ENCODE data around the gene KLF2.
"Not testable (repeated sequence)": the region's sequence is repeated elsewhere in the genome, so short reads cannot be mapped to it uniquely, and the experiment has no call there.

The KLF2 gene

GRCh38 chr19:16324384-16325160 lies at the start of gene KLF2:
TSS of gene KLF2 (plus strand) at chr19:16324826. CDS start at chr19:16324924, 98 bp downstream.
- peak; percentile 57 for DNase-seq (ENCODE audit: low read depth, low spot score)

GRCh38 chr19:16280306-16280705 lies 44.3 kb upstream of the KLF2 start:
- DNase-seq (ENCODE audit: low read depth, low spot score) = no peak

GRCh38 chr19:16281743-16282142 lies 42.9 kb upstream of the KLF2 start:
- no peak for DNase-seq (ENCODE audit: low read depth, low spot score)

DNA sequence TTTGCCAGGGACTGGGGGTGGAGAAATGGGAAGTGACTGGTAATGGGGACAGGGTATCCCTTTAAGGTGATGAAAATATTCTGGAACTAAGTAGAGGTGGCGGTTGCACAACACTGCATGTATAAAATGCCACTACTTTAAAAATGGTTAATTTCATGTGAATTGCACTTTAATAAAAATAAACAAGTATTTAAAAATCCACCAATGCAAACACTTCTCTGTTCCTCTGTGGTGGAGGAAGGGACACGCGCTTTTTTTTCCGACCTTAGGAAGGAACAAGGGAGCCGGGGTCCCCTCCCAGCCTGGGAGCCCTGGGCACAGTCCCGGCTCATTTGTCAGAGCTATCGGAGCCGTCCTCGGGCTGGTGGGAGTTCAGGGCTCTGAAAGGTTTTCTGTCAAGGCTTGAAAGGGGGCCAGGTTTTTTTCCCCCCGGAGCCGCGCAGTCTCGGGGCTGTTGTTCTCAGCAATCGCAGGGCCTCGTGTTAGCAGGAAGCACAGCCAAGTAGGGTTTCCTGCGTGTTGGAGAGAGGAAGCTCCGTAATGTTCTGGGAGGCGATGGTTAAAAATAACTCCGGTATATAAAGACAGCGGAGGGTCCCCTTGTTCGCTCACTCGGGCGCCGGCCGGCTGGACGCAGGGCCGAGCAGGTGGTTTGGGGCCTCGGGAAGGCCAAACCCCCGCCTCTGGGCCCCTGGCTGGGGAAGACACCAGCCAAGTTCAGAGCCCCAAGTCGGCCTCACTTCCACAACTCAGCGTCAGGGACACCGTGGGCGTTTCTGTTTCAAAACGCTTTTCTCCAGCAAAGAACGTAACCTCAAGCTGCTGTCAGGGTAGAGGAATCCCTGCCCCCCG lies 41.2 kb upstream of the KLF2 start:
- DNase-seq (ENCODE audit: low read depth, low spot score) = no peak

DNA sequence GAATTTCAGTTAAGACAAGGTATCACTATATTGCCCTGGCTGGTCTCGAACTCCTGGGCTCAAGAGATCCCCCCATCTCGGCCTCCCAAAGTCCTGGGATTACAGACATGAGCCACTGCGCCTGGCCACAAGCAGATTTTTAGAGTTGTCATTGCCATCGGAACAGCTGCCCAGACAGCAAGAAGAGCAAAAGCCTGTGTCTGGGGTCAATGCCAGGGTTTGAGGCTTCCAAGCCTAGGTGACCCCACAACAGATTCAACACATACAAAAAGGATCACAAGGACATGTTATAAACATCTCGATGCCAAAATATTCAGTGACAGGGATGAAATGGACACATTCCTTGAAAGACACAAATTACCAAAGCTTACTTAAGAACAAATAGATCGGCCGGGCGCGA lies 40.1 kb upstream of the KLF2 start:
- no peak for DNase-seq (ENCODE audit: low read depth, low spot score)

DNA sequence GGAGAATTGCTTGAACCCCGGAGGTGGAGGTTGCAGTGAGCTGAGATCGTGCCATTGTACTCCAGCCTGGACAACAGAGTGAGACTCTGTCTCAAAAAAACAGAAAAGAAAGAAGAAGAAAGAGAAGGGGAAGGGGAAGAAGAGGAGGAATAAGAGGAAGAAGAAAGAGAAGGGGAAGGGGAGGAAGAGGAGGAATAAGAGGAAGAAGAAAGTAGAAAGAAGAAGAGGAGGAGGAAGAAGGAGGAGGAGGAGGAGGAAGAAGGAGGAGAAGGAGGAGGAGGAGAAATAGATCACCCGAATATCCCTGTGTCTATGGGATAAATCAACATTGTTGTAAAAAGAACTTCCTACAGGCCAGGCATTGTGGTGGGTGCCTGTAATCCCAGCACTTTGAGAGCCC lies 39.5 kb upstream of the KLF2 start:
- not testable (repeated sequence) for DNase-seq (ENCODE audit: low read depth, low spot score)

DNA sequence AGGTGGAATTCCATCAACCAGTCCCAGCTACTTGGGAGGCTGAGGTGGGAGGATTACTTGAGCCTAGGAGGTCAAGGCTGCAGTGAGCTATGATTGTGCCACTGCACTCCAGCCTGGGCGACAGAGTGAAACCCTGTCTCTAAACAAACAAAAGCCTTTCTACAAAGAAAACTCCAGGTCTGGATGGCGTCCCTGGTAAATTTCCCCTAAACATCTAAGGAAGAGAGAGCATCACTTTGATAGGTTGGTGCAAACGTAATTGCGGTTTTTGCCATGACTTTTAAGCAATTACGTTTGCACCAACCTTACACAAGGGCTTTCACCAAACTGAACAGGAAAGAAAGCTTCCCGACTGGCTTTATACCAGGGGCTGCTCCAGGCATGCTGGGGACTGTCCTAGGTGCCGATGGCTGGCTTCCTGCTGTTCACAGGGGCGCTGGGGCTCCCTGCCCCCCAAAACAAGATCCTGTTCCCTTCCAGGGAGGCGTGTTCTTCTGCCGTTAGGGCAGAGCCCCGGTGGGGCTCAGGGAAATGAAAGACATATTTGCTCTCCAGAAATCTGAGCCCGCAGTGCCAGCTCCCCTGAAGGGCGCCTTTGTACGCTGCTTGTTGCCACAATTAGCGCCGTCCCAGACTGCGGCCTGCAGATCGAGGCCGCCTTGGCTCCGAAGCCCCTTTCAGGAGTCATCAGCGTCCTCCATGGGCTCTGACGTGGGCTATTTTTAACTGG lies 38.7 kb upstream of the KLF2 start:
- DNase-seq (ENCODE audit: low read depth, low spot score) = no peak

- DNase-seq (ENCODE audit: low read depth, low spot score) = no peak
Observed at GRCh38 chr19:16288544-16288943, 36.1 kb upstream of the KLF2 start.

GRCh38 chr19:16289594-16289993 lies 35.0 kb upstream of the KLF2 start:
- no peak for DNase-seq (ENCODE audit: low read depth, low spot score)

DNA sequence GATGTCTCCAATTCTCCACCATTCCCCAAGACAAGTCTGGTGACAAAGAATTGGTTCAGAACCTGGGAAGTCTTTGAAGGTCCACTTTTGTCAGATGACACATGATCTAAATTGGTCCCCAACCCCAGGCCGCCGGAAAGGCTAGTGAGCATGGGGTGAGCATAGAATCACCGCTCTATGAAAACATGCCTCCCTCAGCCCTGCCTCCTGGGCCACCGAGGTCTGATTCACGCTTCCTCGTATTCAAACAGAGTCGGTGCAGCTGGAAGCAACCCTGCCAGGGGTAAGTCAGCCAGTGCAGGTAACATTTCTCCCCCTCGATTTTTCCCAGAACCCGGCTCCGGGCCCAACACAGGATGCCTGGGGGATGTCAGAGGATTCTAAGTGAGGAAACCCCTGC lies 33.9 kb upstream of the KLF2 start:
- no peak for DNase-seq (ENCODE audit: low read depth, low spot score)

DNA sequence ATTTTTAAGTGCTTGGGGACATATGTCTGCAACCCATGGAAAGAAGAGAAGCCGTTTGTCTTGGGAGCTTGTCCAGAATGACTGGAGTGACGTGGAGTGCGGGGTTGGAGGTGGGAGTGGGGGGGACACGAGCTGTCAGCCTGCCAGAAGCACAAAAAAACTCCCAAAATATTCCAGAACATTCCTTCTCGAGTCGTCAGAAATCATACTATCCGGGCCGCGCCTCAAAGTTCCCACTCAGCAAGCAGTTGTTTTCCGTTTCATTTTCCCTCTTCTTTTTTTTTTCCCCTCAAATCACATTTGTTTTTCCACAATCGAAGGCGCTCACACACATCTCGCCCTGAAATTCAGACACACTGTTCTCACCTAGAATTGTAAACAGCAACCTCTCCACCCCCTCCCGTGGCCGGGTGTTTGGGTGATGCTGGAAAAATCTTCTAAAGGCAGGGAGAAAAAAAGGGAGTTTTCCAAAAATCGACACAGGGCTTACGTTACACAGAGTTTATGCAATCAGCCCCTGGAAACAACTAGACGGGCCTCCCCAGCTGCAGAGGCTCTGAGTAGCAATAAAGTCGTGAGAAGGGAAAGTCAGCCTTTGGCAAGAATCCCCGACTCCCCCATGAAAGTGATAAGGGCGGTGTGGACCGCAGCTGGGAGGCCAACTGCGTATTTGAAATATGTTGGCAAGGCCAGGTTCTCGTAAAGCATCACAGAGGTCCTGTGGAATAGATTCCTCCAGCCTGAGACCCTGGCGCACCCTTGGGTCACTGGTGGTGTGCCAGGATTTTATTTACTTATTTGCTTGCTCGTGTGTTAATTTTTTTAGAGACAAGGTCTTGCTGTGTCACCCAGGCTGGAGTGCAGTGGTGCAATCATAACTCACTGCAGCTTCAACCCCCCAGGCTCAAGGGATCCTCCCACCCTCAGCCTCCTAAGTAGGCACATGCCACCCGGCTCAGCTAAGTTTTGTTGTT lies 31.2 kb upstream of the KLF2 start:
- DNase-seq (ENCODE audit: low read depth, low spot score) = no peak

DNA sequence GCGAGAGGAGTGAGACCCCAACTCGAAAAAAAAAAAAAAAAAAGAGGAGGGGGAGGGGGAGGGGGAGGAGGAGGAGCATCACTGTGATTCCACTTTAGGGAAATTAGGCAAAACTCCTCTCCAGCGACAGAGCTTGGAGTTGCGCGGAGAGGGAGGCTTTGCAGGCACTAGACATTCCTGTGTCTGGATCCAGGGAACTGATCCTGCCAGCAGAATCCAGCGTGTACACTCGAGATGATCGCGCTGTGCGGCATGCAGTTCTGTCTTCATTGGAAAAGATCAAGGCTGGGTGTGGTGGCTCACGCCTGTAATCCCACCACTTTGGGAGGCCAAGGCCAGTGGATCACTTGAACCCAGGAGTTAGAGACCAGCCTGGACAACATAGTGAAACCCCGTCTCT lies 29.6 kb upstream of the KLF2 start:
- DNase-seq (ENCODE audit: low read depth, low spot score) = no peak

DNA sequence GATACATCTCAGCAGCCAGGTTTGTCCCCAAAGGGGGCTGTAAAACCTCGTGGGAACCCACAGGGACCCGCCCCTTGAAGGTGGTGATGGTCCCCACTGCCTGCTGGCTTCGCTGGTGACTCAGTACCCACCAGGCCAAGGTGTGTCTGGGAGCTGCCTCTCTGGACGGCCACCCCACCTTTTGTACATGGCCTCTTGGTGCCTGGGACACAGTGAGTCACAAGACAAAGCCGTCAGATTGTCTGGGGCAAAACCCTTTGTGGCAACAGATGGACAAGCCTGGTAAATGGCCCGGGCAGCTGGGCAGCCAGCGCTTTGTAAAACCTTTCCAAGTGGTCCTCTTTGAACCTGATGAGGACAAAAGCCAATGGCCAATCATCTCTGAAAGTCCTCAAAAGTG lies 27.9 kb upstream of the KLF2 start:
- DNase-seq (ENCODE audit: low read depth, low spot score) = no peak

DNA sequence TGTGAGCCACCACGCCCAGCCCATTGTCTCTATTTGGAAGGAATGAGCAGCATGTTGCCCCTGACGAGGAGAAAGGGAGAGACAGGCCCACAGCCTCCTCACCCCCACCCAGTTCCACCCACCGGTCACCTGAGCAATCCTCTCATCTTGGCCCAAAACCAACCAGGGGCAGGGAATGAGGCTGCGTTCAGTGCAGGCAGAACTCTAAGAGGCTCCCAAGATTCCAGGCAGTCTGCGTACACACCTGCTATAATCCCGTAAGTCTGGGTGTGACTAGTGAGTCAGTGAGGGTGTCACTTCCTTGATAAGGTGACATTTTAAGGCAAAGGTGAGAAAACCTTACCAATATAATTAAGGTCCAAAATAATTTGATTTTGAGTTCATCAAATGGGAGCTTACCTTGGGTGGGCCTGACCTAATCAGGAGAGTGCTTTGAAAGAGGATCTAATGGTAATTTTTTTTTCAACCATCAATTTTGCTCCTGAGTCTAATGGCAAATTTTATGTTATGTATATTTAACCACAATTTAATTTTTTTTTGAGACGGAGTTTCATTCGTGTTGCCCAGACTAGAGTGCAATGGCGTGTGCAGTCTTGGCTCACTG lies 26.9 kb upstream of the KLF2 start:
- DNase-seq (ENCODE audit: low read depth, low spot score) = no peak

DNA sequence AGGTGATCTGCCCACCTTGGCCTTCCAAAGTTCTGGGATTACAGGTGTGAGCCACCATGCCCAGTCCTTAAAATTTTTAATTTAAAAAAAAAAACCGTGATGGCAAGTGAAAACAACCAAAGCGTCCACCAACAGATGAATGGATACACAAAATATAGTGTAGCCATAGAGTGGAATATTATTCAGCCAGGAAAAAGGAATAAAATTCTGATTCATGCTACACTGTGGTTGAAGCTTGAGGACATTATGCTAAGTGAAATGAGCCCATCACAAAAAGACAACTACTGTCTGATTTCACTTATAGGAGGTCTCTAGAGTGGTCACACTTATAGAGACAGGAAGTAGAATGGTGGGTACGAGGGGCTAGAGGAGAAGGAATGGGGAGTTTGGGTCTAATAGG lies 26.3 kb upstream of the KLF2 start:
- no peak for DNase-seq (ENCODE audit: low read depth, low spot score)

- DNase-seq (ENCODE audit: low read depth, low spot score) = no peak
Observed at GRCh38 chr19:16301999-16302694, 22.5 kb upstream of the KLF2 start.

GRCh38 chr19:16303755-16304154 lies 20.9 kb upstream of the KLF2 start:
- no peak for DNase-seq (ENCODE audit: low read depth, low spot score)

DNA sequence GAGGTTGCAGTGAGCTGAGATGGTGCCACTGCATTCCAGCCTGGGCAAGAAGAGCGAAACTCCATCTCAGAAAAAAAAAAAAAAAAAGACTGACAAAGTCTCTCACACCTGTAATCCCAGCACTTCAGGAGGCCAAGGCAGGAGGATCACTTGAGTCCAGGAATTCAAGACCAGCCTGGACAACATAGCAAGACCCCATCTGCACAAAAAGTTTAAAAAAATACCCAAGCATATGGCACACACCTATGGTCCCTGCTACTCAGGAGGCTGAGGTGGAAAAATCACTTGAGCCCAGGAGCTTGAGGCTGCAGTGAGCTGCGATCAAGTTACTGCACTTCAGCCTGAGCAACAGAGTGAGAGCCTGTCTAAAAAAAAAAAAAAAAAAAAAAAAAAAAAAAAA lies 20.1 kb upstream of the KLF2 start:
- not testable (repeated sequence) for DNase-seq (ENCODE audit: low read depth, low spot score)

DNA sequence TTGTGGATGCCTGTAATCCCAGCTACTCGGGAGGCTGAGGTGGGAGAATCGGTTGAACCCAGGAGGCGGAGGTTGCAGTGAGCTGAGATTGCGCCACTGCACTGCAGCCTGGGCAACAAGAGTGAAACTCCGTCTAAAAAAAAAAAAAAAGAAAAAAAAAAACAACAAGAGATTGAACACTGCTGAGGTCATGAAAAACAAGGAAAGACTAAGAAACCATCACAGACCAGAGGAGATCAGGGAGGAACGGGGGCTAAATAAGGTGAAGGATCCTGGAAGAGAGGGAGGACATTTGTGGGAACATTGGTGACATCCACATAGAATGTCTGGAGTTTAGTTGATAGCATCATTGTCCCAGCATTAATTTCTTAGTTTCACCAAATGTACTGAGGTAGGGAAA lies 19.6 kb upstream of the KLF2 start:
- not testable (repeated sequence) for DNase-seq (ENCODE audit: low read depth, low spot score)

Measured in smooth muscle cell of the brain vasculature (primary cell).